ENCODE data around the gene JPH2.
"Not testable (repeated sequence)": the region's sequence is repeated elsewhere in the genome, so short reads cannot be mapped to it uniquely, and the experiment has no call there.

Gene JPH2

DNA sequence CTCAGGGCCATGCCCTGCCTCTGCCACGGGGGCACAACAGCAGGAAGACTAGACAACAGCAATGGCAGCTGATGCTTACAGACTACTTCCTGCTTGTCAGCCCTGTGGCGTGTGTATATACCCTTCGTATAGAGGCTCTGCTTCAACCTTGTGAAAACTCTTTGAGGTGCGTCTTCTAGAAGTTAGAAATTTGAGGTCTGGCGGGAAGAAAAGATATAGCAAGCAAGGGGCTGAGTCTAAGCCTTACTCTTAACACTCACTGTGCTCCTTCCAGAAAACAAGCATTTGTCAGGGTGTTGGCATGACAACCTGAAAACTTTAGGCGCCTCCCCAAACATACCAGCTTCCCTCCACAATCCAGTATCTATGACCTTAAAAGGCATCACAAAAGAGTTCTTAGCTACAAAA, 33.3 kb downstream of the JPH2 start:
- peak in 1 of 2 donors; percentile 7 for DNase-seq

DNA sequence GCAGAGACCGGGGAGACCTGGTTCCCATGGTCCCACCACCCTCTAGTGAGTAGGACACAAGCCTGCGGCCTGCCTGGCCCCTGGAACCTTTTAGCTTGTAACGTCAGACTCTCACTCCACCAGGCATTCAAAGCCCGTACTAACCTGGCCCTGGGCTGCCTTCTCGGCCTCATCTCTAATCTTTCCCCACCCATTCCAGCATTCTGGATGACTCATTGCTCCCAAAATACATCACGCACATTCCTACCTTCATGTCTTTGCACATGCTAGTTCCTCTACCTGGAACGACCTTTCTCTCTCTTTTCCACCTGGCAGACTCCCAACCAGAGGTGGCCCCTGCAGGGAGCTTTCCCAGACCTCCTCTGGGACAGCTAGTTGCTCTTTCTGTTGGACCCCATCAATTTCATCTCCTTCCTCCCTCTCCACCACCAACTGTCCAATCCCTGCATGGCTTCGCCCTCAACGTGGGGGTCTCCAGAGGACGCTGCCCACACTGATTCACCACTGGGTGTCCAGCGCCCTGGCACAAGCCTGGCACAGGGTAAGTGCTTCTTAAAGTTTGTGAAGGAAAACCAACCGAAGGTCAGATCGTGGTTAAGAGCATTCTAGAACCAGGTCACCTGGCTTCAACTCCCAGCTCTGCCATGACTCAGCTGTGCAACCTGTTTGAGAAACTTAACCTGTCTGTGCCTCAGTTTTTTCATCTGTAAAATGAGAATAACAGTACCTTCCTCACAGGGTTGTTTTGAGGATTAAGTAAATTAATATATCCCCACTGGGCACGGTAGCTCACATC, 35.2 kb downstream of the JPH2 start:
- DNase-seq, result no peak

DNA sequence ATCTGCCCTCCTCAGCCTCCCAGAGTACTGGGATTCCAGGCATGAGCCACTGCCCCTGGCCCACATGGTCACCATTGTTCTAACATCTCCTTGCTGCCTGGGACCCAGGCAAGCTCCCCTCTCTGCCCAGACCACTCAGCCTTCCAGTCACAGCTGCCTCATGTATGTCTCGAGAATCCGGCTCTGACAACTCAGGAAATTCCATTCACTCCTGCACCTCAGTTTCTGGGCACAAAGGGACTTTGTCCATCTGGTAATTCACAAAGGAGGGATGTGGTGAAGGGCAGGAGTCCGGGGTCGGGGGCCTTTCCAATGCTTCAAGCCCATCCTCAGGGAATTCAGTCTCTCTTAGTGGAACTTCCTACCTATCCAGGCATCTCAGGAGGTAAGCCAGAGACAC, 40.7 kb downstream of the JPH2 start:
- DNase-seq, result no peak

DNA sequence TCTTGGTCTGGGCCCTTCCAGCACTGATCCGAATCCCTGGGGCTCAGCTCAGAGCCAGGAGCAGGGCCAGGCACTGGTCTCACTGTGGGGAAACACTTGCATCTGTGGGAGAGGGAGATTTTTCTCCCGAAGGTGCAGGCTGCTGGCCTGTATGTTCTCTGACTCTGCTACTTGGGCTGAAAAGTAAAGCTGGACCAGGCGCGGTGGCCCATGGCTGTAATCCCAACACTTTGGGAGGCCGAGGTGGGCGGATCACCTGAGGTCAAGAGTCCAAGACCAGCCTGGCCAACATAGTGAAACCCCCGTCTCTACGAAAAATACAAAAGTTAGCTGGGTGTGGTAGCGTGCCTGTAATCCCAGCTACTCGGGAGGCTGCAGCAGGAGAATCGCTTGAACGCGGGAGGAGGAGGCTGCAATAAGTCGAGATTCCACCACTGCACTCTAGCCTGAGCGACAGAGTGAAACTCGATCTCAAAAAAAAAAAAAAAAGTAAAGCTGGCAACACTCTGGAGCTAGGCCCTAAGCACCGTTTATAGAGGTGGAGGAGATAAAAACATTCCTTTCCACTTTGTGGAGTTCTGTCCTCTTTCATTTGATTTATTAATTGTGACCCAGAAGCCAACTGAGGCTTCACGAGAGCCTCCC, 41.7 kb downstream of the JPH2 start:
- DNase-seq, result no peak

DNA sequence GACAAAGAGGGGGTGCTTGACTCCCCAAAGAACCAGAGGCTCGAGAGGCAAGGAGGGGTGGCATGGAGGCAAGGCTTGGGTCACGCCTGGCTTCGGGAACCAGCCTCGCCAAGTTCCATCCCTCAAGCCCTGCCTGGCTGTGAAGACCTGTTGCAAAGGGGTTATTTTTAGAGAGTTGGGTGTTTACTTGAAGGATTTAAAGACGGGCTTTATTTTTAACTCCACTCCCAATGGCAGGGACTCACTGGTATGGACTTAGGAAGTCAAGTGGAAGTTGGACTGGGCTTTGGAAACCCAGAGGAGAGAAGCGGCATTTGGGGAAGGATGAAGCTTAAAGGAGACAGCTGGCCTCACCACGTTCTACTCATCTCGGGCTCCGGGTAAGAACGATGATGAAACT, 43.1 kb downstream of the JPH2 start:
- DNase-seq, result no peak

DNA sequence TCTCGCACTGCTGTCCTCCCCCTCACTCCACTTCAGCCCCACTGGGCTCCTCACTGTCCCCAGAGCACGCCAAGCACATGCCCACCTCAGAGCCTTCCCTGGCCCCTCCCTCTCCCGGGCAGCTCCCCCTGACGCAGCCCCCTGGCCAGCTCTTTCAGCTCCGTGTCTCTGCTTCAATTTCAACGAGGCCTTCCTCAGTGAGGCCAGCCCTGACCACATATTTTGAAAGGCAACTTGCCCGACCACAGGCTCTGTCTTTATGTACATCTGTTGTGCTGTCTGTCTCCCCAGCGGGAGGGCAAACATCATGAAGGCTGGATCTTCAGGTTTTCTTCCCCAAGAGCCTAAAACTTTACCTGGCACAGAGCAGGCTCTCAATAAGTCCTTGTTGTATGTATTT, 44.6 kb downstream of the JPH2 start:
- DNase-seq, result no peak

DNA sequence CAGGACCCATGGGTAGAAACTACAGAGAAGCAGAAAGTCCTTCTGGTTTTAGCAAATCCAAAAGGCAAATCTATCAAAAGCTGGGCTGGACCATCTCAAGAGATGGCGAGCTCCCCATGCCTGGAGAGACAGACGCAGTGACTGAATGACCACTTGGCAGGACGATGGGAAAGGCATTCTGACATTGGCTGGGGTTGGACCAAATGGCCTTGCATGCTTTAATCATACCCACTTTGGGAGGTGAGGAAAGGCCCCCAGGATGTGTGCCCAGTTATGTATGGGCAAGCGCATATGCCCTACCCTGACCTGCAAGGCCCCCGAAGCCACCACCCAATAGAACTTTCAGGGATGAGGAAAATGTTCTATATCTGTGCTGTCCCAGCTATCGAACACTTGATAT, 45.1 kb downstream of the JPH2 start:
- DNase-seq, result no peak

DNA sequence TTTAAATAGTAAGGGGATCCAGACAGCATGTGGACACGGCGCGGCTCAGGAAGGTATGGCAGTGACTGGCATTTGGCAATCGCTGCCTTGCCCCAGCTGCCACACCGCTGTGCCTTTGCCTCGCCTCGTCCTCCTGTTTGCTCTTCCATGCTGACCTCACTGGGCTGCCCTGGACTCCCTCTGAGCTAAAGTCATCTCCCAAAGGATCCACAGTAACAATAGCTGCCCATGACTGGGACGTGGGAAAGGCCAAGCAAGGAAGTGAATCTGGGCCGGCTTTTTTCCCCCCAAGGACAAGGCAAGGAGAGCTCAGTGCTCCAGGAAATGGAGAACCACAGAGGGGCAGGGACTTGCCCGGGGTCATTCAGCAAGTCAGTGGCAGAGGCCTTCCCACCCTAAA, 48.1 kb downstream of the JPH2 start:
- no peak for DNase-seq

DNA sequence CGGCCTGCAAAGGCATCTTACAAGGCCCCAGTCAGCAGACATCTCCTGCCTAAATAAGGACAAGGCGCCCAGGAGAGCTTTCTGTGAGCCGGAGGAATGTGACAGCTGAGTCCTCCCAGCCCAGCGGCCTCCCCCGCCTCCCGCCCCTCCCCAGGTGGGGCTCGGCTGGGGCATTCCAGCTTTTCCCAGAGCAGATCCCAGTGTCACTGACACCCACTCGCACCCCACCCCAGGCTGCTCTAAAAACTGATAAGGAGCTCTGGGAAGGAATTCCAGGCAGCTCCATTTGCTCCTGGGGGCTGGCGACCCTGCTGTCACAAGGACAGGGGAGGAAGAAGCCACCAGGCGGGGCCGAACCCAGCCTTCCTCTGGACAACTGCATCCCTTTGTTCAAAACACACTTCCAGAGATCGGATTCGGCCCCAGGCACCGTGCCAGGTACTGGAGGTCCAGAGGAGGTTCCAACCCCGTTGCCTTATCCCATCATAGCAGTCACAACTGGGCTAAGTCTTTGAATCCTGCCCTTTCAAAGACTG, 49.7 kb downstream of the JPH2 start:
- DNase-seq, result no peak

DNA sequence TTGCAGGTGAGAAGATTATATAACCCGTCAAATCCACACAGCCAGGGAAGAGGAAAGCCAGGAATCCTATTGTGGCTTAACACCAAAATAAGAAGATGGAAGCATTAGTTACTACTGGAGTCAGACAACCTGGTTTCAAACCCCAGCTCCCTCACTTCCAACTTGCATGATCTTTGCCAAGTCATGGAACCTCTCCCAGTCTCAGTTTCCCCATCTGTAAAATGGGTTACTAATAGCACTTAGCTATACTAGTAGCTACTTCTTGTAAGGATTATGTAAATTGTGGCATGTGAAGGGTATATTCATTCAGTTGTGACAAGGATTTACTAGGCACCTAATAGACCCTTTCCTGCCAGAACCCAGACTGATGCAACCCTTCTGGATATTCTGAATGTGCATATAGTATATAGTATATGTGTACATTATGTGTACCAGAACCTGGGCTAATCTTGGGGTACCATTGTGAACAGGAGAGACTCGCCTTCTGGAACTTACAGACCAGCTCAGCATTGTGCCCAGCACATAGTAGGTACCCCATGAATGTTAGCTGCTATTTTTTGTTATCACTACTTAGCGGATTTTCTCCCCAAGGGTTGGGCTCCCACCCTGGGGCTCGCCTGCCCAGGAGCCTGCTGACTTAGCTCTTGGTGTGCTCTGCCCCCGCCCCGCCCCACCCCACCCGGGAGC, 50.3 kb downstream of the JPH2 start:
- no peak for DNase-seq

DNA sequence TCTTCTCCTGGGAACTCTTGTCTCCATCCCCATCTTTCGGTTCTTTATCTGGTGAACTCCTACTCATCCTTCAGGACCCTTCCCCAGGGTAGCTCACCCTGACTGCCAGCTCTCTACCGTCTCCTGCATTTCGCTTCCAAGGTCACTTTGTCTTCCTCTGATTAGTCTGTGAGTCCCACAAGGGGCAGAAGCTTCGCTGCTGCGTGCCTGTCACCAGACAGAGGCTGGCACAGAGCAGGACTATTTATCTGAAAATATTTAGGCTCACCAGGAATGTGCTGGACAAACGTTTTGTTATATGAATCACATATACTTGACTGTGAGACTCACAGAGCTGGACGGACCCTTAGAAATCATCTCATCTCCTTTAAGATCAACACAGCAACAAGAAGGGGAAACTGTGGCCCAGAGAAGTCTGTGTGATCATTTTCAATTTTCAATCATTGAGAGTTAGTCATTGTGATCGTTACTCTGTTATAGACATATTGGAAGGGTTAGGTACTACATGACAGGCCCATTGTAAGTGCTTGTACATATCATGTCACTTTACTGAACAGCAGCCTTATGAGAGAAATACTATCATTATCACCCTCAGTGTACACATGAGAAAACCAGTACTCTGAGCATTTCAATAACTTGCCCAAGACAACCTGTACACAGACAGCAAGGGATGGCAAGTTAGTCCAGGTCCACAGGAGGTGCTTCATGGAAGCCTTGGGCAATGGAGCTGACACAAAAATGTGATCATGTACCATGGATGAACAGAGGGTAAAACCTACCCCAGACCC, 51.4 kb downstream of the JPH2 start:
- no peak for DNase-seq

DNA sequence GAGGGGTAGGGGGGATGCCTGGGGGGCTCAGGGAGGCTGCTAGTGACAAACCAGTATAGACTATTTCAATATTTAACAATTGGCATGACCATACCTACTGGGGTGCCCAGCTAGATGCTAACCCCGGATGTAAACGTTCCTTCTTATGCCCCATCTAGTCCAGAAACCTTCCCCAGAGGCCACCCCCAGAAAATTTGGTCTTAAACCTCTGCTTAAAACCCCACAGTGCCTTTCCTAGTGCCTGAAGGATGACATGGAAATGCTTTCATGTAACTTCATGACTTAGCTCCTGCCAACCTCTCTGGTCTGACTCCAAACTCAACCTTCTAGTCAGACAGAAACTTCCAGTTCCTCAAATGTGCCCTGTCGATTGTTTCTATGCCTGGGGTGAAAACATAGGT, 52.0 kb downstream of the JPH2 start:
- DNase-seq, result no peak

DNA sequence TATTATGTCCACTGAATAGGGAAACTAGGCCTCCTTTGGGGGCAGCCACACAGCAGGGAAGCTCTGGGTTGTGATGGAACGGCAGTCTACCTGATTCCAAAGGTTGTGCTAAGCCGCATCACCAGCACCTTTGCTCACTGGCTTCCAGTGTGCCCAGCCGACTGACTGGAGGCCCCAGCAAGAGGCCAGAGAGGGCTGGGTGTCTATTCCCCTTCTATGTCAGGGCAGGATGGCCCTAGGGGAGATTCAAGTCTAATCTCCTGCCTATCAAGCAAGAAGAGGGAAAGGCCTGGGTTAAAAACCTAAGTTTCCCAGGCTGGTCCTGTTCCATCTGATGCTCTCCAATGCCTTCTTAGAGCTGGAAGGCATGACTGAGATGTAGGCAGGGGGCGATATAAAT, 53.6 kb downstream of the JPH2 start:
- no peak for DNase-seq

DNA sequence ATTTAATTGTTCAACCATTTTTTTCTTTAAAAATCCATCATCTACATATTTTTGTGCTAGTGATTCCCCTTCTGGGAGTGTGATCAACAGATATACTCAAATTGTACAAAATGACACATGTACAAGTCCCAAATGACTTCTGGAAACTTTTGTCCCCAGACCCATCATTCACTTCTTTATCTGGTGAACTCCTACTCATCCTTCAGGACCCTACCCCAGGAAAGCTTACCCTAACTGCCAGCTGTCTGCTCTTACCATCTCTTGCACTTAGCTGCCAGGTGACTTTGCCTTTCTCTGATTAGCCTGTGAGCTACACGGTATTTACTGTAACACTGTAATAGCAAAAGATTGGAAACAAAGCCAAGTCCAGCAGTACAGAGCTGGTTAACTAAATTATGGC, 55.3 kb downstream of the JPH2 start:
- no peak for DNase-seq

DNA sequence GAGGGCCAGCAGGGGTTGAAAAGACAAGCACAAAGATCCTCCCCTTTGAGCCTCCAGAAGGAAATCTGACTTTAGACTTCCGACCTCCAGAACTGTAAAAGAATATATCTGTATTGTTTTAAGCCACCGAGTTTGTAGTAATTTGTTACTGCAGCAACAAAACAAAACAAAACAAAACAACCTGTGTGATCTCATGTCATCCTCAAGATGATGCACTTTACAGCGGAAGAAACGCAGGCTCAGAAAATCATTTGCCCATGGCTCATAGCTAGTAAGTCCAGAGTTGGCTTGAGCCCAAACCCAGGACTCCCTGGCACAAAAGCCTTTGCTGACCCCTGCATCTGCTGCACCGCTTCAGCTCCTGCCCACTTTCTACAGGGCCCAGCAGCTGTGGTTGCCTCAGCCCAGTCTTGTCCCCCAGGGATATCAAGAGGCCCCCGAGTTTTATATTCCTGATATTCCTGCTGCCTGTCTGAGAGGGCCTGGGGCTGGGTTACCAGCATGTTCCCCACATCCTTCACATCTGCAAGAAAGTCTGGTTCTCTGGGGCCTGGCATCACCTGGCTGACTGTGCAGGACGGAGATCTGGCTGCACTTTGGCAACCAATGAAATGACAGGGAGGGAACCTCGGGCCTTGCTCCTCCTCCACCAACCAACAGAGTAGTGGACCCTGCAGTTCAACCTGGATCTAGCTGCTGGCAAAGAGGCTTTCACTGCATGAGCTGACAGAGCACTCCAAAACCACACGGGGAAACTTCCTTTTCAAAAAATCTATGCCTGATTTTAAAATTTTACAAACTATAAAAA, 56.9 kb downstream of the JPH2 start:
- DNase-seq, result no peak

DNA sequence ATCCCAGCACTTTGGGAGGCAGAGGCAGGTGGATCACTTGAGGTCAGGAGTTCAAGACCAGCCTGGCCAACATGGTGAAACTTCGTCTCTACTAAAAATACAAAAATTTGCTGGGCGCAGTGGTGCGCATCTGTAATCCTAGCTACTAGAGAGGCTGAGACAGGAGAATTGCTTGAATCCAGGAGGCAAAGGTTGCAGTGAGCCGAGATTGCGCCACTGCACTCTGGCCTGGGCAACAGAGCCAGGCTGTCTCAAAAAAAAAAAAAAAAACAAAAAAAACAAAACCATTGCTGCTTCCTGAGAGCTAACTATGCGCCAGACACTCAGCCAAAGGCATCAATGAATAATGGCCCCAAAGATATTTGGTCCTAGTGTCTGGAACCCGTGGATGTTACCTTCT, 57.7 kb downstream of the JPH2 start:
- DNase-seq, result not testable (repeated sequence)

DNA sequence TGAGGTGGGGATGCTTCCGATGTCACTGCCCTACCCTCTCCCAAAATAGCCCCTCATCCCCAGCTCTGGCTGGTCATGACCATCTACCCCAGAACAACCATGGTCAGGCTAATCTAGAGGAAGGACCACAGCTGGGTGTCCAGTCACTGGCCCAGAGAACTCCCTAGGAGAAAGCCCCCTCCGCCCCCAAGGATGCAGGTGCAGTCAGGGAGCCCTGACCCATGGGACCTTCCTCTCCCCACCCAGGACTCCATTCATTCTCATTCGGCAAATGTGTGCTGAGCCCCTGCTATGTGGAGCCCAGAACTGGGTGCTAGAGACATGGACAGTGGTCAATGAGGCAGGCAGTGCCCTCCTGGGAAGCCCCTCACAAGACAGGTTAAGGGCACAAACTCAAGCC, 60.5 kb downstream of the JPH2 start:
- no peak for DNase-seq

DNA sequence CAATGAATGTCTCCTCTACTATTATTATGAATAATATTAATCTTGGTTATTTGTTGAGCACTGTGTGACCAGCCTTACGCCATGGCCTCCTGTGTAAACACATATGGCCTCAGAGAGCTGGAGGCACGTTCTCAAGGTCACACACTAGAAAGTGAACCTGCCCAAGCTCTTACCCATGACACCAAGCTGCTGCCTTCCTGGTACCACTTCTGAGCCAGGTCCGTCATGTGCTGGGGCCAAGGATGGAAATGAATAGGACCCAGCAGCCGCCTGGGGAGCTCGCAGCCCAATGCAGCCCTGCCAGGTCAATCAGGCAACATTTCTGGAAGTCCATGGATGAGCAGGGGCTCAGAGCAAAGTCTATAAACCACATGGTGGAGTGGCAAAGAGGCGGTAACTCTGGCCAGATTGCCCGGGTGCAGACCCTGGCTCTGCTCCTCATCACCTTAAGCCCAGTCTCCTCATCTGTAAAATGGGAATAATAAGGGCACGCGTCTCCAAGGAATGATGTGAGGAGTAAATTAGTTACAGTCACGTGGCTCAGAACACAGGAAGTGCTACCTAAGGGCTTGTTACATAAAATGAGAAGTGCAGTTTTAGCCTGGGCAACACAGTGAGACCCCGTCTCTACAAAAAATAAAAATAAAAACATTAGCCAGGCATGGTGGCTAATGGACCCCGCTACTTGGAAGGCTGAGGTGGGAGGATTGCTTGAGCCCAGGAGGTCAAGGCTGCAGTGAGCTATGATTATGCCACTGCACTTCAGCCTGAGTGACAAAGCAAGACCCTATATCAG, 61.5 kb downstream of the JPH2 start:
- DNase-seq, result no peak

DNA sequence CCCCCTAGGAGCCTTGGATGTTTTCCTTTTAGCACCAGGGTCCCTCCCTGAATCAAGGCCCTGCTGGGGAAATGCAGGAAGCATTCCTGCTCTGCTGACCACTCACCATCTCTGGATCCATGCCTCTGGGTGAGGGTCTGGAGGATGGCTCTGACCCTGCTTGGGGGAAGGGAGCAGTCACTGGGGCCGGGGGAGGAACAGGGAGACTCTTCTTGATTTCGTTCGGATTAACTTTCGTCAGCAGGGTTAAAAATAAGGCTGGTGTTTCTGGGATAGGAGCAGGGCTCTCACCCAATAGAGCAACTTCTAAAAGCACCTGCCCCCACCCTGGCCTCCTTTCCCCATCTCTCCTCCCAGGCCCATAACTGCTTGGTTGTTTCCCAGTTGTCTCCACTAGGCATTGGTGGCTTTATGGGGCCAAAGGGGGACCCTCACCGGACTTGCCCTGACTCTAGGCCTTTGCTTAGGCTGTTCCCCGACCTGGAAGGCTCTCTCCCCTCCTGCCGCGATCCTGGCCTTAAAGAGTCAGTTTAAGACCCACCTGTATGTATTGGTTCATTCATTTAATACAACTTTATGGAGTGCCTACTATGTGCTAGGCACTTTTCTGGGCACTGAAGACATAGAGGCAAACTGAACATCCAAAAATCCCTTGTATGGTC, 63.0 kb downstream of the JPH2 start:
- DNase-seq, result no peak

DNA sequence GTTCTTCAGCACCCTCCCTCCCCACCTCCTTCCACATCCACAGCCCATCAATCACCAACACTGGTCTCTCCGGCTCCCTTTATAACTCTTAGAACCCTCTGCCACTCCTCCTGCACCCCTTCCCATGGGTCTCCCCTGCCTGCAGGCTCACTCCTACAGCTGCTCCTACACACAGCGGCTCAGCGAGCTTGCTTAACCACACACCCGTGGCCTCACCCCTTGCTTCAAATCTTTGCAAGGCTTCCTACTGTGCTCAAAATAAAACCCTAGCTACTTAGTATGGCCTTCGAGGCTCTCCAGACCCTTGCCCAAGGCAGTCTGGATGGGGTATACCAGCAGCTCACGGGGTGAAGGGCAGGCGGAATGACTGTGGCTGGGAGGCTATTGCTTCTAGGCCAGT, 63.7 kb downstream of the JPH2 start:
- DNase-seq, result no peak

All from stimulated activated CD4-positive, alpha-beta T cell treated with anti-CD3 and anti-CD28 coated beads, Interleukin-2, amount 100 ng/mL, for 24 hours (primary cell).